ENCODE results near the gene RTP5. TPM values are rescaled to one million over a fixed set of nuclear protein-coding genes. Genes with fewer than 3 reads are reported as not detected.

The RTP5 gene
- total and polyA plus RNA-seq, 2 donors from 2014 or later (not counting 2 experiments from before 2014, with no cell fraction given), result not detected

Other genes starting within 250 kb of the RTP5 start
- gene THAP4, start 232.6 kb upstream of the RTP5 start, total RNA-seq, result 73.7 and 85.6 TPM in 2 replicates
- gene THAP4, start 232.6 kb upstream of the RTP5 start, polyA plus RNA-seq, result 72.4 and 74.7 TPM in 2 replicates
- gene ATG4B, start 232.0 kb upstream of the RTP5 start, total RNA-seq, result 43.0 and 48.4 TPM in 2 replicates
- gene ATG4B, start 232.0 kb upstream of the RTP5 start, polyA plus RNA-seq, result 53.9 and 59.1 TPM in 2 replicates
- 74.9 and 86.9 TPM in 2 replicates for gene DTYMK, start 182.9 kb upstream of the RTP5 start, total RNA-seq
- 98.3 and 112 TPM in 2 replicates for gene DTYMK, start 182.9 kb upstream of the RTP5 start, polyA plus RNA-seq
- gene ING5, start 167.7 kb upstream of the RTP5 start, total RNA-seq, result 12.7 and 15.4 TPM in 2 replicates
- 11.6 and 14.4 TPM in 2 replicates for gene ING5, start 167.7 kb upstream of the RTP5 start, polyA plus RNA-seq
- 7.7 and 10.8 TPM in 2 replicates for gene D2HGDH, start 135.1 kb upstream of the RTP5 start, total RNA-seq
- 7.4 and 13.0 TPM in 2 replicates for gene D2HGDH, start 135.1 kb upstream of the RTP5 start, polyA plus RNA-seq
- not detected in 2 replicates for gene GAL3ST2, start 92.9 kb upstream of the RTP5 start, total RNA-seq
- gene GAL3ST2, start 92.9 kb upstream of the RTP5 start, polyA plus RNA-seq, result not detected in 2 replicates
- not detected in 2 replicates for gene NEU4, start 60.5 kb upstream of the RTP5 start, total RNA-seq
- gene NEU4, start 60.5 kb upstream of the RTP5 start, polyA plus RNA-seq, result not detected in 2 replicates
- not detected in 2 replicates for gene PDCD1, start 10.8 kb upstream of the RTP5 start, total RNA-seq
- gene PDCD1, start 10.8 kb upstream of the RTP5 start, polyA plus RNA-seq, result not detected in 2 replicates